IMR-90 (cell line): ENCODE data around the gene REC114.

Experiments used
- FOS ChIP-seq: fragments of 150-350 bp; IDR thresholded peaks from 2 replicates; pipeline ENCODE4 v1.6.1; 2016; ENCODE audit warnings: low read depth, low read length
- MAFK ChIP-seq: IDR thresholded peaks from 2 replicates; pipeline ENCODE4 v1.6.1; 2012; ENCODE audit warnings: low read depth, low read length, improper control_type of control experiment
- POLR2A ChIP-seq: IDR thresholded peaks from 2 replicates; pipeline ENCODE4 v1.6.1; 2012; ENCODE audit warnings: mild to moderate bottlenecking, low read depth, low read length
- TF ChIP-seq, protein P1 (sequence below): conservative IDR thresholded peaks from 2 replicates; pipeline ENCODE4 v1.5.1; 2012; ENCODE audit warnings: mild to moderate bottlenecking, low read depth, low read length, improper control_type of control experiment
- TF ChIP-seq, protein P2 (sequence below): fragments of 150-350 bp; IDR thresholded peaks from 2 replicates; pipeline ENCODE4 v1.6.1; 2016; ENCODE audit warnings: low read depth, mild to moderate bottlenecking, low read length, moderate library complexity, borderline replicate concordance

- TF ChIP-seq, protein P1, sequence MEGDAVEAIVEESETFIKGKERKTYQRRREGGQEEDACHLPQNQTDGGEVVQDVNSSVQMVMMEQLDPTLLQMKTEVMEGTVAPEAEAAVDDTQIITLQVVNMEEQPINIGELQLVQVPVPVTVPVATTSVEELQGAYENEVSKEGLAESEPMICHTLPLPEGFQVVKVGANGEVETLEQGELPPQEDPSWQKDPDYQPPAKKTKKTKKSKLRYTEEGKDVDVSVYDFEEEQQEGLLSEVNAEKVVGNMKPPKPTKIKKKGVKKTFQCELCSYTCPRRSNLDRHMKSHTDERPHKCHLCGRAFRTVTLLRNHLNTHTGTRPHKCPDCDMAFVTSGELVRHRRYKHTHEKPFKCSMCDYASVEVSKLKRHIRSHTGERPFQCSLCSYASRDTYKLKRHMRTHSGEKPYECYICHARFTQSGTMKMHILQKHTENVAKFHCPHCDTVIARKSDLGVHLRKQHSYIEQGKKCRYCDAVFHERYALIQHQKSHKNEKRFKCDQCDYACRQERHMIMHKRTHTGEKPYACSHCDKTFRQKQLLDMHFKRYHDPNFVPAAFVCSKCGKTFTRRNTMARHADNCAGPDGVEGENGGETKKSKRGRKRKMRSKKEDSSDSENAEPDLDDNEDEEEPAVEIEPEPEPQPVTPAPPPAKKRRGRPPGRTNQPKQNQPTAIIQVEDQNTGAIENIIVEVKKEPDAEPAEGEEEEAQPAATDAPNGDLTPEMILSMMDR: no peak
- TF ChIP-seq MAFK: no peak
- TF ChIP-seq POLR2A: no peak
- TF ChIP-seq, protein P2, sequence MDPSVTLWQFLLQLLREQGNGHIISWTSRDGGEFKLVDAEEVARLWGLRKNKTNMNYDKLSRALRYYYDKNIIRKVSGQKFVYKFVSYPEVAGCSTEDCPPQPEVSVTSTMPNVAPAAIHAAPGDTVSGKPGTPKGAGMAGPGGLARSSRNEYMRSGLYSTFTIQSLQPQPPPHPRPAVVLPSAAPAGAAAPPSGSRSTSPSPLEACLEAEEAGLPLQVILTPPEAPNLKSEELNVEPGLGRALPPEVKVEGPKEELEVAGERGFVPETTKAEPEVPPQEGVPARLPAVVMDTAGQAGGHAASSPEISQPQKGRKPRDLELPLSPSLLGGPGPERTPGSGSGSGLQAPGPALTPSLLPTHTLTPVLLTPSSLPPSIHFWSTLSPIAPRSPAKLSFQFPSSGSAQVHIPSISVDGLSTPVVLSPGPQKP: no peak
- no peak for TF ChIP-seq FOS
Measured at GRCh38 chr15:73394782-73395181, 48.2 kb upstream of the REC114 start.
